Measurements from ENCODE around the gene KIAA0930.

The KIAA0930 gene

DNA sequence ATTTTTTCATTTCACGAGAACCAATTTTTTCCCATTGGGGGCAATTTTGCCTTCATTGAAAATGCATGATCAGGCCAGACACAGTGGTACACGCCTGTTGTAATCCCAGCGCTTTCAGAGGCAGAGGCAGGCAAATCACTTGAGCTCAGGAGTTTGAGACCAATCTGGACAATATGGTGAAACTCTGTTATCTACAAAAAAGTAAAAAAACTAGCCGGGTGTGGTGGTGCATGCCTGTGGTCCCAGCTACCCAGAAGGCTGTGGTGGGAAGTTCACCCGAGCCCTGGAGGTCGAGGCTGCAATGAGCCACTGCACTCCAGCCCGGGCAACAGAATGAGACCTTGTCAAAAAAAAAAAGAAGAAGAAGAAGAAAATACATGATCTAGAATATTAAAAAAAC, 24.8 kb upstream of the KIAA0930 start:
- ATAC-seq = no peak
- no peak for TF ChIP-seq ZNF565 (CRISPR knock-in tag; conservative IDR thresholded peaks at IDR 0.05; ENCODE audit: low read depth)
- no peak for TF ChIP-seq SNAI2 (CRISPR knock-in tag; IDR thresholded peaks at IDR 0.05)
- no peak for TF ChIP-seq CSRNP3 (CRISPR knock-in tag; IDR thresholded peaks at IDR 0.05)
- TF ChIP-seq ARNTL (CRISPR knock-in tag; IDR thresholded peaks at IDR 0.05; ENCODE audit: borderline replicate concordance, low read depth) = no peak

DNA sequence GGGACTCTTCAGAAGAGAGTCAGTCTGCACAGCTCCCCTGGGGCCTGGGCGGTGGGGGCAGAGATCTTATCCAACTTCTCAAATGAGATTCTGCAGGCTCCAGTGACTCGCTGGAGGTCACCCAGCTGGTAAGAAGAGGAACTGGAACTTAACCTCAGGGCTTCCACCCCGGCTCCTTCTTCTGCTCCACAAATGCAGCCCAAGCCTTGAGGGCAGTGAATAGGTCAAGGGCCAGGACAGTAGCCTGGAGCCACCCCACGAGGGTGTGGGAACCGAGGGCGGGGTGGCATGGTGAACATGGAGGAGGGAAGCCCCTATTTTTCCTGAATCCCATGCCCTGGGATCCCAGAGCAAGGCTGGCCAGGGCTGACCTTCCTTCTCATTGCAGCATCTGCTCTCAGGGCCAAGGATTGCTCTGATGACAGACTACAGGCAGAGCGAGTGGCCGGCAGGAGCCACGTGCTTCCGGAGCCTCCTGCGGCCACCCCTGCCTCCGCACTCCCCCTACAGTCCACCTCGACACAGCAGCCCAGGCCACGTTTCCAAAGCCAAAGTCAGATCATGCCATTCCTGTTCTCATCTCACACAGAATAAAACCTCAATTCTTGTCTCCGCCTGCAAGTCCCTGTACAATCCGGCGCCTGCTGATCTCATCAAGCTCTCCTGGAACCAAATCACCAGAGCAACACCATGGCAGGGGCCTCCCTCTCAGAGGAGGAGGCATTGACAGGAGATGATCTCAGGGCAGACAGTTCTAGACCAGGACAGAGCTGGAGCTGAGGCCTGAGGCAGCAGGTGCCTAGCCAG, 23.0 kb upstream of the KIAA0930 start:
- TF ChIP-seq SNAI2 (CRISPR knock-in tag; IDR thresholded peaks at IDR 0.05) (no peak), OSR1 (CRISPR knock-in tag; IDR thresholded peaks at IDR 0.05) (no peak), TSHZ2 (CRISPR knock-in tag; IDR thresholded peaks at IDR 0.05) (no peak)
- ATAC-seq = peak; percentile 95

DNA sequence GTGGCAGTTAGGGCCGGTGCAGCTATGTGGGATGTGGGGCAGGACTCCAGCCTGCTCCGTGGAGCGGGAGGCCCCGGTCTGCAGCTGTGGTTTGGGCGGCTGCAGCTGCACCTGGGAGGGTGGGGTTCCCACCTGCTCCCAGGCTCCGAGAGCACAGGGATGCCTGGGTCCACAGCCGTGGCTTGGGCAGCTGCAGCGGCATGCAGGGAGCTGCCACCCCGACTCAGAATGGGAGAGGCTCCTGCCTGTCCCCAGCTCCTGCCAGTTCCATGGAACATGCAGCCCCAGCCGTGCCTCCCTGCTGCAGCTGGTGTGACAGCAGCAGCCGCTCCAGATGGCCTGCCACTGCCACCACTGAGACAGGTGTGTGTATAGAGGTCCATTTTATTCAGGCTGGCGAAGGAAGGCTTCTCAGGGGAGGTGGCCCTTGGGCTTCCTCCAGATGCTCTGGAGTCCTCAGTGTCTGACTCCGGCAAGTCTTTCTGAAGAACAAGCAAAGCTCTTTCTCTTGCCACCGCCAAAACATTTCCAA, 22.3 kb upstream of the KIAA0930 start:
- TF ChIP-seq ZFP3 (CRISPR knock-in tag; IDR thresholded peaks at IDR 0.05) (peak; percentile 81; the same call in 1 of the 2 replicates), GLIS3 (CRISPR knock-in tag; IDR thresholded peaks at IDR 0.05) (no peak), ESRRG (CRISPR knock-in tag; IDR thresholded peaks at IDR 0.05) (no peak)
- ATAC-seq = no peak

- TF ChIP-seq CREB5 (CRISPR knock-in tag; IDR thresholded peaks at IDR 0.05; ENCODE audit: low read depth) (no peak), ARNTL (CRISPR knock-in tag; IDR thresholded peaks at IDR 0.05; ENCODE audit: borderline replicate concordance, low read depth) (no peak), BACH2 (CRISPR knock-in tag; IDR thresholded peaks at IDR 0.05; ENCODE audit: borderline replicate concordance) (no peak), ZNF8 (CRISPR knock-in tag; IDR thresholded peaks at IDR 0.05) (no peak), ISL1 (CRISPR knock-in tag; IDR thresholded peaks at IDR 0.05) (no peak), ZFP3 (CRISPR knock-in tag; IDR thresholded peaks at IDR 0.05) (no peak), CSRNP3 (CRISPR knock-in tag; IDR thresholded peaks at IDR 0.05) (no peak), RARB (CRISPR knock-in tag; IDR thresholded peaks at IDR 0.05) (no peak)
- ATAC-seq = no peak
These were observed 21.7 kb upstream of the KIAA0930 start for GRCh38 chr22:45262195-45262930.

DNA sequence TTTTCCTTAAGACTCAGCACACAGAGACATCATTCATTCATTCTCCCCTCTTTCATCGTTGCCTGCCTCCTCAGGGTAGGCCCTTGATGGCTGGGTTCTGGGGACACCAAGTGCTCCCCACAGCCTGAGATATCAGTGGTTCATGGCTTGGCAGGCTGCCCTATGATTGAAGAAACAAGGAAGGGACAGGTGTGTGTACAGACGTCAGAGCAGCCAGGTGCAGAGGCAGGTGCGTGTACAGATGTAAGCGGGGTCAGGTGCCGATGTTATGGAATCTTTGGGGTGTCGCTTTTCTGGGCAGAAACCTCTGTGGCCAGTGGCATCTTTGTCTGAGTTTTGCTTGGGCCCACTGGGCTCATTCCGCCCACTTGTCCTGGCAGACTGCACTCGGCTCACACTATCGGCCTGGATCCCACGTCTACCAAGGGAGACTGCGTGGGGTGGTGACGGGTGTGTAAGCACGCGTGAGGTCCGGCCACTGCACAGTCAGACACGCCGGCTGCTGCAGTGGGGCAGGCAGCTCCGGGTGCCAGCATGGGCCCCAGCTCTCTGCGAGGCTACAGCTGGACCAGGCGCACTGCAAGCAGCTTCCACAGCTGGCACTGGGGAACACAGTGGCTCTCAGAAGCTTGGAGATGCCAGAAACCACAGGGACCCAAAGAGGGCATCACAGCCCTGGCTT, 20.9 kb upstream of the KIAA0930 start:
- no peak for ATAC-seq
- TF ChIP-seq, protein P1, sequence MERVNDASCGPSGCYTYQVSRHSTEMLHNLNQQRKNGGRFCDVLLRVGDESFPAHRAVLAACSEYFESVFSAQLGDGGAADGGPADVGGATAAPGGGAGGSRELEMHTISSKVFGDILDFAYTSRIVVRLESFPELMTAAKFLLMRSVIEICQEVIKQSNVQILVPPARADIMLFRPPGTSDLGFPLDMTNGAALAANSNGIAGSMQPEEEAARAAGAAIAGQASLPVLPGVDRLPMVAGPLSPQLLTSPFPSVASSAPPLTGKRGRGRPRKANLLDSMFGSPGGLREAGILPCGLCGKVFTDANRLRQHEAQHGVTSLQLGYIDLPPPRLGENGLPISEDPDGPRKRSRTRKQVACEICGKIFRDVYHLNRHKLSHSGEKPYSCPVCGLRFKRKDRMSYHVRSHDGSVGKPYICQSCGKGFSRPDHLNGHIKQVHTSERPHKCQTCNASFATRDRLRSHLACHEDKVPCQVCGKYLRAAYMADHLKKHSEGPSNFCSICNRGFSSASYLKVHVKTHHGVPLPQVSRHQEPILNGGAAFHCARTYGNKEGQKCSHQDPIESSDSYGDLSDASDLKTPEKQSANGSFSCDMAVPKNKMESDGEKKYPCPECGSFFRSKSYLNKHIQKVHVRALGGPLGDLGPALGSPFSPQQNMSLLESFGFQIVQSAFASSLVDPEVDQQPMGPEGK (CRISPR knock-in tag; IDR thresholded peaks at IDR 0.05; ENCODE audit: borderline replicate concordance) = no peak
- TF ChIP-seq BACH2 (CRISPR knock-in tag; IDR thresholded peaks at IDR 0.05; ENCODE audit: borderline replicate concordance) (no peak), ZFP30 (CRISPR knock-in tag; IDR thresholded peaks at IDR 0.05) (no peak), ISL1 (CRISPR knock-in tag; IDR thresholded peaks at IDR 0.05) (no peak), ZNF70 (CRISPR knock-in tag; IDR thresholded peaks at IDR 0.05) (no peak), GLIS3 (CRISPR knock-in tag; IDR thresholded peaks at IDR 0.05) (no peak), ZNF565 (CRISPR knock-in tag; conservative IDR thresholded peaks at IDR 0.05; ENCODE audit: low read depth) (no peak), TOX (CRISPR knock-in tag; IDR thresholded peaks at IDR 0.05; ENCODE audit: borderline replicate concordance) (no peak), CREB5 (CRISPR knock-in tag; IDR thresholded peaks at IDR 0.05; ENCODE audit: low read depth) (no peak)

All from SK-N-SH treated with all-trans-retinoic acid at 6 μM for 48 hours (cell line).